SU-DHL-6 (cell line): Measurements from ENCODE around the gene ABCC3.

Experiments
- EZH2phosphoT487 ChIP-seq: fragments of 200-600 bp; sonication (generic), shearing (Covaris generic); conservative IDR thresholded peaks from 2 replicates; pipeline ENCODE4 v1.6.1; 2018; ENCODE audit warnings: mild to moderate bottlenecking, antibody characterized with exemption, low read length, moderate library complexity, mixed read lengths
- TF ChIP-seq, protein P1 (sequence below): fragments of 200-600 bp; sonication (generic); IDR thresholded peaks from one replicate; pipeline ENCODE4 v1.5.1; 2017; ENCODE audit warnings: antibody characterized with exemption, mild to moderate bottlenecking, low read length, moderate library complexity; ENCODE audit not compliant: insufficient read depth, poor library complexity, severe bottlenecking

DNA sequence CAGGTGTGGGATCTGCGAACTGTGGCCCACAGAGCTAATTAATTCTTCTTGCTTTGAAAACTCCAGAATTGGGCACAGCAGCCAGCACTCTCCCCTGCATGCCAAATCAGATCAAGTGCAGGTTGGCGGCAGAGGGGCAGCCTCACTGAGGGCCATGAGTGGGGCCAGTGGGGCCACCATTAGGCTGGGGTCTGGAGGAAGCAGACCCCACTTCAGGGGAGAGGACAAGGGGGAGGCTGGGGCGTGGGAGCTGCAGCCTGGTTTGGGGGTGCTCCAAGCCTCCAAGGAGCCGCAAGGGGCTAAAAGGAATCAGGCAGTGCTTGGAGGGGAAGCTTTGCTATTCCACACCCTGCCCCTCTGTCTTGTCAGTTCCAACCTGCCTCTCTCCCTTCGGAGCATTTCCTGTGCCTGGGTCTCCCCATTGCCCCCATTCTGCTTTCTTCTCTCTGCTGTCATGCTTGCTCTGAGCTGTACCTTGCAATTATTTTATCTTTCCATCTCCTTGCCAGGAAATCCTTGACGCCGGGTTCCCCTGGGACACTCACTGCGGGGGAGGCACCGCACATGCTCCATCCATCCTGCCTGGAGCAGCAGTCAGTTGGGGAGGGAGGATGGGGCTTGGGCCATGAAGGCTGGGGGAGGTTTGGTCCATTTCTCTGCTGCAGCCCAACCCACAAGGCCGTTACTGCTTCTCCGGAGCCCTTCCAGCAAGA is 3.3 kb upstream of the ABCC3 start:
- TF ChIP-seq, protein P1, sequence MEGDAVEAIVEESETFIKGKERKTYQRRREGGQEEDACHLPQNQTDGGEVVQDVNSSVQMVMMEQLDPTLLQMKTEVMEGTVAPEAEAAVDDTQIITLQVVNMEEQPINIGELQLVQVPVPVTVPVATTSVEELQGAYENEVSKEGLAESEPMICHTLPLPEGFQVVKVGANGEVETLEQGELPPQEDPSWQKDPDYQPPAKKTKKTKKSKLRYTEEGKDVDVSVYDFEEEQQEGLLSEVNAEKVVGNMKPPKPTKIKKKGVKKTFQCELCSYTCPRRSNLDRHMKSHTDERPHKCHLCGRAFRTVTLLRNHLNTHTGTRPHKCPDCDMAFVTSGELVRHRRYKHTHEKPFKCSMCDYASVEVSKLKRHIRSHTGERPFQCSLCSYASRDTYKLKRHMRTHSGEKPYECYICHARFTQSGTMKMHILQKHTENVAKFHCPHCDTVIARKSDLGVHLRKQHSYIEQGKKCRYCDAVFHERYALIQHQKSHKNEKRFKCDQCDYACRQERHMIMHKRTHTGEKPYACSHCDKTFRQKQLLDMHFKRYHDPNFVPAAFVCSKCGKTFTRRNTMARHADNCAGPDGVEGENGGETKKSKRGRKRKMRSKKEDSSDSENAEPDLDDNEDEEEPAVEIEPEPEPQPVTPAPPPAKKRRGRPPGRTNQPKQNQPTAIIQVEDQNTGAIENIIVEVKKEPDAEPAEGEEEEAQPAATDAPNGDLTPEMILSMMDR: no peak
- TF ChIP-seq EZH2phosphoT487: no peak
